Retina (tissue), 1 donor: ENCODE measurements around the gene WSCD2.

Source experiments
- DNase-seq: peaks from one replicate; pipeline ENCODE4 v3.0.0-alpha.2; 2016

Gene WSCD2

GRCh38 chr12:108271951-108272872, 143.1 kb downstream of the WSCD2 start:
- peak; percentile 62 for DNase-seq

- no peak for DNase-seq
Observed at GRCh38 chr12:108273217-108273616, 144.1 kb downstream of the WSCD2 start.

- no peak for DNase-seq
Observed at GRCh38 chr12:108277613-108278012, 148.5 kb downstream of the WSCD2 start.

- no peak for DNase-seq
Observed at GRCh38 chr12:108282160-108282559, 153.1 kb downstream of the WSCD2 start.

GRCh38 chr12:108282676-108283075, 153.6 kb downstream of the WSCD2 start:
- DNase-seq = no peak

GRCh38 chr12:108284163-108284562, 155.1 kb downstream of the WSCD2 start:
- DNase-seq = no peak

- DNase-seq = no peak
Observed at GRCh38 chr12:108285016-108285415, 155.9 kb downstream of the WSCD2 start.

- DNase-seq = no peak
Observed at GRCh38 chr12:108287227-108287626, 158.1 kb downstream of the WSCD2 start.

- no peak for DNase-seq
Observed at GRCh38 chr12:108289350-108290161, 160.5 kb downstream of the WSCD2 start.

- peak; percentile 34 for DNase-seq
Observed at GRCh38 chr12:108295641-108296040, 166.6 kb downstream of the WSCD2 start.

GRCh38 chr12:108296945-108297344, 167.9 kb downstream of the WSCD2 start:
- no peak for DNase-seq

GRCh38 chr12:108297424-108297823, 168.3 kb downstream of the WSCD2 start:
- no peak for DNase-seq

- DNase-seq = no peak
Observed at GRCh38 chr12:108297895-108298760, 169.0 kb downstream of the WSCD2 start.

GRCh38 chr12:108298761-108299275, 169.7 kb downstream of the WSCD2 start:
- no peak for DNase-seq

GRCh38 chr12:108299516-108299915, 170.4 kb downstream of the WSCD2 start:
- DNase-seq = no peak
